PC-9 (cell line): ENCODE data around the gene POLD1.

Source experiments
- CTCF ChIP-seq: fragments of 200-600 bp; sonication (generic); conservative IDR thresholded peaks from 2 replicates; pipeline ENCODE4 v1.6.1; 2017; ENCODE audit warnings: mixed run types, antibody characterized with exemption, mild to moderate bottlenecking, moderate library complexity
- EZH2 ChIP-seq: fragments of 200-600 bp; sonication (generic); IDR thresholded peaks from 2 replicates; pipeline ENCODE4 v1.8.0; 2017; ENCODE audit warnings: antibody characterized with exemption, low read depth

- TF ChIP-seq CTCF = no peak
- TF ChIP-seq EZH2 = no peak
These were observed 53.8 kb downstream of the POLD1 start for GRCh38 chr19:50437862-50438449.
